Osteoblast (primary cell): ENCODE results near the gene INHA. TPM values are rescaled to one million over a fixed set of nuclear protein-coding genes. Genes with fewer than 3 reads are reported as not detected.
A peak's percentile ranks its signal among the peaks of the same experiment; 100 is the strongest.

ENCODE experiments used
- DNase-seq: peaks from one replicate; pipeline ENCODE4 v3.0.0; 2011; ENCODE audit warnings: low spot score, mixed read lengths; ENCODE audit not compliant: insufficient read length; ENCODE audit errors: missing footprints
- H2AFZ ChIP-seq: 2 replicates; pipeline ENCODE4 v1.6.0; 2011; ENCODE audit warnings: mild to moderate bottlenecking, low read length
- H3K27ac ChIP-seq: 2 replicates; pipeline ENCODE4 v1.5.1; 2011; ENCODE audit warnings: mild to moderate bottlenecking, low read depth, low read length, moderate library complexity
- H3K27me3 ChIP-seq: 2 replicates; pipeline ENCODE4 v1.6.0; 2012; ENCODE audit warnings: mild to moderate bottlenecking, control low read depth, inconsistent platforms, low read length, moderate library complexity; ENCODE audit not compliant: insufficient read depth
- H3K36me3 ChIP-seq: 2 replicates; pipeline ENCODE4 v1.5.1; 2011; ENCODE audit warnings: mild to moderate bottlenecking, low read length, control low read depth, moderate library complexity; ENCODE audit not compliant: insufficient read depth
- H3K4me1 ChIP-seq: 2 replicates; pipeline ENCODE4 v1.5.1; 2011; ENCODE audit warnings: mild to moderate bottlenecking, low read length, control low read depth, moderate library complexity; ENCODE audit not compliant: insufficient read depth
- H3K4me2 ChIP-seq: 2 replicates; pipeline ENCODE4 v1.6.0; 2011; ENCODE audit warnings: mild to moderate bottlenecking, low read length; ENCODE audit not compliant: insufficient read depth
- H3K4me3 ChIP-seq: fragments of 200-600 bp; sonication (generic); 3 replicates; pipeline ENCODE4 v1.5.1; 2012; ENCODE audit warnings: mild to moderate bottlenecking, low read length, inconsistent platforms; ENCODE audit not compliant: insufficient read depth
- H3K79me2 ChIP-seq: 2 replicates; pipeline ENCODE4 v1.6.0; 2012; ENCODE audit warnings: mild to moderate bottlenecking, low read length, control low read depth, inconsistent platforms; ENCODE audit not compliant: insufficient read depth
- H3K9me3 ChIP-seq: 2 replicates; pipeline ENCODE4 v1.5.1; 2011; ENCODE audit warnings: low read depth, low read length, control low read depth
- H4K20me1 ChIP-seq: 2 replicates; pipeline ENCODE4 v1.6.0; 2012; ENCODE audit warnings: mild to moderate bottlenecking, low read length, control low read depth; ENCODE audit not compliant: insufficient read depth
- CTCF ChIP-seq: IDR thresholded peaks from 2 replicates; pipeline ENCODE4 v1.5.1; 2011; ENCODE audit warnings: mild to moderate bottlenecking, low read depth, low read length, moderate library complexity; ENCODE audit errors: extremely low read depth
- total RNA-seq: library from RNA; depleted of rRNA; stranded (reverse); fragments of >200 nt; gene quantifications from 2 replicates; pipeline ENCODE4 v1.2.3, GENCODE V29; 2012

Gene INHA
- total RNA-seq, 1 donor = under 0.01 TPM

- no peak for DNase-seq
- Histone ChIP-seq H3K4me1 (no peaks in the 10 kb centered on the region), H3K36me3 (peaks cover 10% of the 10 kb centered on the region), H2AFZ (no peak overlapping the region), H3K4me3 (no peak overlapping the region), H3K79me2 (peaks cover 4% of the 10 kb centered on the region), H3K9me3 (no peaks in the 10 kb centered on the region), H3K27me3 (peaks cover 4% of the 10 kb centered on the region), H3K4me2 (no peak overlapping the region), H3K27ac (no peak overlapping the region), H4K20me1 (peaks cover 15% of the 10 kb centered on the region)
- TF ChIP-seq CTCF = no peak
Measured at GRCh38 chr2:219569041-219569440, 3.1 kb upstream of the INHA start.

- peak overlapping the region; percentile 81 for H3K4me2 ChIP-seq
- H3K4me3 ChIP-seq = peak overlapping the region; percentile 78
- H3K4me1 ChIP-seq = no peaks in the 10 kb centered on the region
Measured at GRCh38 chr2:219569635-219570034, 2.5 kb upstream of the INHA start.

GRCh38 chr2:219570194-219570923 is 1.8 kb upstream of the INHA start:
- peaks cover 13% of the 10 kb centered on the region for H4K20me1 ChIP-seq
- no peaks in the 10 kb centered on the region for H3K9me3 ChIP-seq
- peaks cover 4% of the 10 kb centered on the region for H3K27me3 ChIP-seq
- no peak overlapping the region for H3K27ac ChIP-seq
- peak overlapping the region; percentile 78 for H3K4me3 ChIP-seq
- H3K4me1 ChIP-seq = no peaks in the 10 kb centered on the region
- TF ChIP-seq CTCF = no peak
- H3K36me3 ChIP-seq = peaks cover 10% of the 10 kb centered on the region
- H3K79me2 ChIP-seq = peaks cover 4% of the 10 kb centered on the region
- H3K4me2 ChIP-seq = peak overlapping the region; percentile 81
- peak; percentile 97 for DNase-seq
- H2AFZ ChIP-seq = peak overlapping the region; percentile 41

More at GRCh38 chr2:219569635-219570034, 2.5 kb upstream of the INHA start:
- Histone ChIP-seq H3K27me3 (peaks cover 4% of the 10 kb centered on the region), H3K79me2 (peaks cover 4% of the 10 kb centered on the region), H2AFZ (no peak overlapping the region), H4K20me1 (peaks cover 15% of the 10 kb centered on the region), H3K9me3 (no peaks in the 10 kb centered on the region), H3K36me3 (peaks cover 10% of the 10 kb centered on the region), H3K27ac (no peak overlapping the region)
- peak; percentile 83 for DNase-seq
- no peak for TF ChIP-seq CTCF

GRCh38 chr2:219570924-219571310 is 1.2 kb upstream of the INHA start:
- H3K79me2 ChIP-seq = peaks cover 4% of the 10 kb centered on the region
- peak overlapping the region; percentile 81 for H3K4me2 ChIP-seq
- H3K9me3 ChIP-seq = no peaks in the 10 kb centered on the region
- peaks cover 8% of the 10 kb centered on the region for H3K27me3 ChIP-seq
- peak; percentile 96 for DNase-seq
- H3K4me1 ChIP-seq = no peaks in the 10 kb centered on the region
- no peak for TF ChIP-seq CTCF
- H3K4me3 ChIP-seq = peak overlapping the region; percentile 78
- peaks cover 10% of the 10 kb centered on the region for H3K36me3 ChIP-seq
- H4K20me1 ChIP-seq = peaks cover 10% of the 10 kb centered on the region
- peak overlapping the region; percentile 41 for H2AFZ ChIP-seq
- H3K27ac ChIP-seq = no peak overlapping the region
